CD4-positive, alpha-beta T cell (primary cell): ENCODE measurements around the gene LLGL2. TPM values are rescaled to one million over a fixed set of nuclear protein-coding genes. Genes with fewer than 3 reads are reported as not detected.

Experiments
- ATAC-seq: fragments of 200-7000 bp; cut with Tn5 transposase; one replicate; pipeline ENCODE4 v1.10.0; 2022; ENCODE audit warnings: mild to moderate bottlenecking; ENCODE audit not compliant: poor library complexity
- CTCF ChIA-PET: fragments of 350-600 bp; sonication (Branson Sonifier 250); formaldehyde crosslinking; loops from one replicate; lab custom pipeline; 2021; ENCODE audit warnings: antibody characterized with exemption, inconsistent platforms; lab: Charles Lee
- POLR2A ChIA-PET: fragments of 350-600 bp; sonication (Branson Sonifier 250); formaldehyde crosslinking; loops from one replicate; lab custom pipeline; 2021; ENCODE audit warnings: antibody characterized with exemption, inconsistent platforms; lab: Charles Lee
- DNase-seq, 14 experiments: peaks; one replicate each; pipeline ENCODE4 v3.0.0-alpha.2; 2013 to 2020; ENCODE audit warnings: mixed read lengths in 2 of 14
- H3K27ac ChIP-seq, 2 donors: one replicate each; pipeline versions ENCODE4 v1.5.1 to v1.7.0; 2013; ENCODE audit warnings: low read length in 2 of 2, low read depth in 1 of 2, mild to moderate bottlenecking in 1 of 2
- H3K27me3 ChIP-seq, 2 experiments: 1 replicate in 1 of 2; 2 replicates in 1 of 2; pipeline versions ENCODE4 v1.6.1 to v1.7.0; 2013; ENCODE audit warnings: low read length in 2 of 2, control low read depth in 1 of 2, mild to moderate bottlenecking in 1 of 2, moderate library complexity in 1 of 2; ENCODE audit not compliant: insufficient read depth in 2 of 2, control insufficient read depth in 1 of 2
- H3K36me3 ChIP-seq: one replicate; pipeline ENCODE4 v1.6.1; 2013; ENCODE audit warnings: low read length, control low read depth; ENCODE audit not compliant: insufficient read depth
- H3K4me1 ChIP-seq: one replicate; pipeline ENCODE4 v1.6.1; 2013; ENCODE audit warnings: low read length, control low read depth; ENCODE audit not compliant: insufficient read depth
- H3K4me3 ChIP-seq: one replicate; pipeline ENCODE4 v1.5.1; 2013; ENCODE audit warnings: mild to moderate bottlenecking, low read length, moderate library complexity
- H3K9me3 ChIP-seq, 2 experiments: 1 replicate in 1 of 2; 2 replicates in 1 of 2; pipeline versions ENCODE4 v1.6.1 to v1.7.0; 2013; ENCODE audit warnings: low read length in 2 of 2, mild to moderate bottlenecking in 2 of 2, control low read depth in 1 of 2, moderate library complexity in 1 of 2; ENCODE audit not compliant: control insufficient read depth in 1 of 2, insufficient read depth in 1 of 2
- H3K27ac Mint-ChIP-seq: one replicate; pipeline ENCODE4 v1.8.0; 2020; ENCODE audit warnings: mixed read lengths
- H3K27me3 Mint-ChIP-seq: one replicate; pipeline ENCODE4 v1.8.0; 2021; ENCODE audit warnings: mixed read lengths
- H3K36me3 Mint-ChIP-seq: one replicate; pipeline ENCODE4 v1.8.0; 2021; ENCODE audit warnings: low read depth, mixed read lengths
- H3K4me1 Mint-ChIP-seq: one replicate; pipeline ENCODE4 v1.8.0; 2021; ENCODE audit warnings: low read depth, mixed read lengths
- H3K4me3 Mint-ChIP-seq: one replicate; pipeline ENCODE4 v1.8.0; 2020; ENCODE audit warnings: mild to moderate bottlenecking, mixed read lengths
- H3K9me3 Mint-ChIP-seq: one replicate; pipeline ENCODE4 v1.8.0; 2020; ENCODE audit warnings: mixed read lengths
- intact Hi-C, 2 experiments: fragments of 100-400 bp; cut with DNase I in 1 of 2; cut with micrococcal nuclease in 1 of 2; formaldehyde crosslinking; loops; one replicate each; pipeline versions ENCODE4 v1.15.1 to v1.9.0; 2023 to 2025; cut with DNase I, micrococcal nuclease
- microRNA-seq: library from miRNA; unstranded; fragments of <30 nt; microRNA quantifications from one replicate; pipeline ENCODE4 v1.2.0, GENCODE V29; 2021; ENCODE audit warnings: borderline microRNAs expressed, borderline replicate concordance
- total RNA-seq, 174 experiments: library from RNA in 2 of 174; stranded (reverse) in 2 of 174; gene quantifications; one replicate each; pipeline ENCODE4 v1.2.3 and lab custom pipeline; 2021 to 2026
- TF ChIP-seq, protein P1 (sequence below): fragments of 200-600 bp; IDR thresholded peaks from one replicate; pipeline ENCODE4 v1.8.0; 2022; ENCODE audit warnings: antibody characterized with exemption, mild to moderate bottlenecking

Gene LLGL2
- total RNA-seq, 2 experiments from 2014 or later, result 31.2 to 34.2 TPM

- peaks cover 4% of the 10 kb centered on the region for H3K36me3 Mint-ChIP-seq
These were observed 98.5 kb downstream of the LLGL2 start for GRCh38 chr17:75624021-75624420.

More at GRCh38 chr17:75624021-75624420, 98.5 kb downstream of the LLGL2 start:
- no peak overlapping the region for H3K27ac Mint-ChIP-seq
- Histone ChIP-seq H3K4me3 (no peak overlapping the region), H3K36me3 (peaks cover 3% of the 10 kb centered on the region), H3K27ac (no peak overlapping the region), H3K27me3 (no peaks in the 10 kb centered on the region), H3K4me1 (no peaks in the 10 kb centered on the region), H3K9me3 (no peaks in the 10 kb centered on the region)
- ATAC-seq, result no peak
- intact Hi-C loops, result no loop called here
- CTCF ChIA-PET, result interaction anchor here (2.2 kb wide), 1 partner anchor 9 kb away, joined by 6 read pairs; the partner anchor contains the start of gene SMIM5
- H3K4me3 Mint-ChIP-seq, result no peak overlapping the region
- POLR2A ChIA-PET, result no interaction called here
- no peaks in the 10 kb centered on the region for H3K27me3 Mint-ChIP-seq
- no peak for DNase-seq
- no peaks in the 10 kb centered on the region for H3K9me3 Mint-ChIP-seq
- TF ChIP-seq, protein P1, sequence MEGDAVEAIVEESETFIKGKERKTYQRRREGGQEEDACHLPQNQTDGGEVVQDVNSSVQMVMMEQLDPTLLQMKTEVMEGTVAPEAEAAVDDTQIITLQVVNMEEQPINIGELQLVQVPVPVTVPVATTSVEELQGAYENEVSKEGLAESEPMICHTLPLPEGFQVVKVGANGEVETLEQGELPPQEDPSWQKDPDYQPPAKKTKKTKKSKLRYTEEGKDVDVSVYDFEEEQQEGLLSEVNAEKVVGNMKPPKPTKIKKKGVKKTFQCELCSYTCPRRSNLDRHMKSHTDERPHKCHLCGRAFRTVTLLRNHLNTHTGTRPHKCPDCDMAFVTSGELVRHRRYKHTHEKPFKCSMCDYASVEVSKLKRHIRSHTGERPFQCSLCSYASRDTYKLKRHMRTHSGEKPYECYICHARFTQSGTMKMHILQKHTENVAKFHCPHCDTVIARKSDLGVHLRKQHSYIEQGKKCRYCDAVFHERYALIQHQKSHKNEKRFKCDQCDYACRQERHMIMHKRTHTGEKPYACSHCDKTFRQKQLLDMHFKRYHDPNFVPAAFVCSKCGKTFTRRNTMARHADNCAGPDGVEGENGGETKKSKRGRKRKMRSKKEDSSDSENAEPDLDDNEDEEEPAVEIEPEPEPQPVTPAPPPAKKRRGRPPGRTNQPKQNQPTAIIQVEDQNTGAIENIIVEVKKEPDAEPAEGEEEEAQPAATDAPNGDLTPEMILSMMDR, result no peak
- no peaks in the 10 kb centered on the region for H3K4me1 Mint-ChIP-seq

Small RNAs within 50 kb of the gene (microRNA-seq; reads per million reads assigned to microRNA genes)
- not detected for gene MIR6785

Other genes starting within 250 kb of the LLGL2 start
- 10 to 100 TPM; 11.1 to 12.0 TPM for gene SLC25A19, start 236.3 kb upstream of the LLGL2 start, total RNA-seq
- gene GRB2, start 120.0 kb upstream of the LLGL2 start, total RNA-seq, result 10 to 100 TPM; 88.8 to 92.6 TPM
- gene TMEM94, start 69.1 kb upstream of the LLGL2 start, total RNA-seq, result 10 to 100 TPM; 52.8 to 57.3 TPM
- gene CASKIN2, start 10.2 kb upstream of the LLGL2 start, total RNA-seq, result under 1 TPM; 0.17 to 0.25 TPM
- gene TSEN54, start 9.2 kb upstream of the LLGL2 start, total RNA-seq, result 10 to 100 TPM; 73.3 to 78.7 TPM
- 100 to 1,000 TPM; 202 to 209 TPM for gene MYO15B, start 62.1 kb downstream of the LLGL2 start, total RNA-seq
- gene SMIM5, start 107.7 kb downstream of the LLGL2 start, total RNA-seq, result 1 to 10 TPM in 1 of 2 experiments, under 1 TPM in 1; 0.75 to 1.3 TPM
- gene RECQL5, start 141.5 kb downstream of the LLGL2 start, total RNA-seq, result 10 to 100 TPM; 16.4 to 17.7 TPM
- 100 to 1,000 TPM; 209 to 227 TPM for gene SAP30BP, start 141.6 kb downstream of the LLGL2 start, total RNA-seq
- 1 to 10 TPM in 1 of 2 experiments, under 1 TPM in 1; 0.81 to 1.3 TPM for gene ITGB4, start 195.8 kb downstream of the LLGL2 start, total RNA-seq
- 1 to 10 TPM; 5.9 to 6.0 TPM for gene GALK1, start 239.5 kb downstream of the LLGL2 start, total RNA-seq